Measurements from ENCODE around the gene GHRL.

The GHRL gene

DNA sequence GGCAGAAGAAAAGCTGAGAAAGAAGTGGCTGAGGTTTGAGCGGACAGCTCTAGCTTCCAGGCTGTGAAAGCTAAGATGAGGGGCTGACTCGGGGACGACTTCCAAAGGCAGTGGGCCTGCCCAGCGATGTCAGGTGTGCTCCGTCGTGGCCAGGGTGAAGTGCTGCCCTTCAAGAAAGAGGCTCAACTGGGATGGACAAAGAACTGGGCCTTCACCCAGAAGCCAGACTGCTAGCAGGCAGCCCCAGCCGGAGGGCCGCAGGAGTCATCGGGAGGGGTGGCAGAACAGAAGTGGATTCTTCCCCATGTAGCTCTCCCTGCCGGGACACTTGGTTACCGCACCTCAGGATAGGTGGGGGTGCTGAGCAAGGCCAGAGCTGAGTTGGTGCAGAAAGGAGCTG lies 41.3 kb upstream of the GHRL start:
- DNase-seq (ENCODE audit: low read depth), result no peak

DNA sequence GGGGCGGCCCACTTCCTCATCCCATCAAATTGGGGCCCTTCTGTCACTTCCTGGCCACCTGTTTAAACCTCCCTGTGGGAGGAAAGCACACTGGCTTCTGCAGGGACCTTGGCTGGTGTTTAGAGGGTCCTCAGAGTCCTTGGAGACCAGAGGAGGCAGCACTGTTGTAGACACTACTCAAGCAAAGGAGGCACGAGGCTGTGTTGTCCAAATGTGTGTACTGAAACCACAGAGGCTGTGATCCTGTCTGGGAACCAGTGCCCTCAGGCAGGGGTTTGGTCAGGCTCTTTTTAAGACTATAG lies 40.6 kb upstream of the GHRL start:
- no peak overlapping the region for H3K4me3 ChIP-seq (ENCODE audit: control insufficient read depth, low read depth, low read length)
- TF ChIP-seq, protein P1, sequence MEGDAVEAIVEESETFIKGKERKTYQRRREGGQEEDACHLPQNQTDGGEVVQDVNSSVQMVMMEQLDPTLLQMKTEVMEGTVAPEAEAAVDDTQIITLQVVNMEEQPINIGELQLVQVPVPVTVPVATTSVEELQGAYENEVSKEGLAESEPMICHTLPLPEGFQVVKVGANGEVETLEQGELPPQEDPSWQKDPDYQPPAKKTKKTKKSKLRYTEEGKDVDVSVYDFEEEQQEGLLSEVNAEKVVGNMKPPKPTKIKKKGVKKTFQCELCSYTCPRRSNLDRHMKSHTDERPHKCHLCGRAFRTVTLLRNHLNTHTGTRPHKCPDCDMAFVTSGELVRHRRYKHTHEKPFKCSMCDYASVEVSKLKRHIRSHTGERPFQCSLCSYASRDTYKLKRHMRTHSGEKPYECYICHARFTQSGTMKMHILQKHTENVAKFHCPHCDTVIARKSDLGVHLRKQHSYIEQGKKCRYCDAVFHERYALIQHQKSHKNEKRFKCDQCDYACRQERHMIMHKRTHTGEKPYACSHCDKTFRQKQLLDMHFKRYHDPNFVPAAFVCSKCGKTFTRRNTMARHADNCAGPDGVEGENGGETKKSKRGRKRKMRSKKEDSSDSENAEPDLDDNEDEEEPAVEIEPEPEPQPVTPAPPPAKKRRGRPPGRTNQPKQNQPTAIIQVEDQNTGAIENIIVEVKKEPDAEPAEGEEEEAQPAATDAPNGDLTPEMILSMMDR (IDR thresholded peaks at IDR 0.05; ENCODE audit: control insufficient read depth, insufficient read depth, low read depth, low read length, missing control alignments), result no peak
- DNase-seq (ENCODE audit: low read depth), result no peak

More for the DNA sequence above, 41.3 kb upstream of the GHRL start:
- no peak overlapping the region for H3K4me3 ChIP-seq (ENCODE audit: control insufficient read depth, low read depth, low read length)
- TF ChIP-seq, protein P1 (IDR thresholded peaks at IDR 0.05; ENCODE audit: control insufficient read depth, insufficient read depth, low read depth, low read length, missing control alignments), result no peak

DNA sequence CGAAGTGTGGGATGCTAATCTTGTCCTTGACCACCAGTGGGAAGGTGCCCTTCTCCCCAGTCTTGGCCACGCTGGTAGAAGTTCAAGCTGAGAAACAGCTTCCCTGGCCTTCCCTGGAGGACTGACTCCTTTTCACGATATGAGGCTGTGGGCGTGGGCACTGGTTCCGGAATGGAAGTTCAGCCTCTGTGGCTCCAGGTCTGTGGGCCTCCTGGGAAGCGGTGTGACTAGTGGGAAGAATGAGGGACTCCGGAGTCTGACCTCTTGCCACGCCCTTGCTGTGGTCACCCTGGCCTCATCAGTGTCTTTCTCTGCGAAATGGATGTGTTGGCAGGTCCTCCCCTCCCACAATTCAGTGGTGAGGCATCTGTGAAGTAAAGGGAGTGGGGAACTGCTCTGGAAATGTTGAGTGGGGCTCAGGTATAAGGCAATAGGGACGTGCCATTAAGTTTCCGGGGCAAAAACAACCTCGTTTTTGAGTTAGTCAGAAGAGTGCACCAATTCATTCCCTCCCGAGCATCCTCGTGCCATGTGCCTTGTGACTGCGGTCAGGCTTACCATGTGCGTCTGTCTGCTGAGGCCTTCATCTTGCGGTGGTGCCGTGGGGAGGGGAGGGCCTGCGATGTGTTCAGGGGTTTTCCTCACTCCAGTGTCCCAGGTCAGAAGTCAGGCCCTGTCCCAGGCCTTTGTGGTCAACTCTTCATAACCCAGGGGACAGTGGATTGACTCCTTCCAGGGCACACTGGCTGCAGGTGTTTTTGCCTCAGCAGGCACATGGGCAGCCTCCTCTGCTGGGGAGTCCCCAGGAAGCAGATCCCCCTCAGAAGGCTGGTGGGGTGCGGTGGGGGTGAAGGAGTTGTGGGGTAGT lies 40.0 kb upstream of the GHRL start:
- H3K4me3 ChIP-seq (ENCODE audit: control insufficient read depth, low read depth, low read length), result no peak overlapping the region
- TF ChIP-seq, protein P1 (IDR thresholded peaks at IDR 0.05; ENCODE audit: control insufficient read depth, insufficient read depth, low read depth, low read length, missing control alignments), result no peak
- DNase-seq (ENCODE audit: low read depth), result no peak

DNA sequence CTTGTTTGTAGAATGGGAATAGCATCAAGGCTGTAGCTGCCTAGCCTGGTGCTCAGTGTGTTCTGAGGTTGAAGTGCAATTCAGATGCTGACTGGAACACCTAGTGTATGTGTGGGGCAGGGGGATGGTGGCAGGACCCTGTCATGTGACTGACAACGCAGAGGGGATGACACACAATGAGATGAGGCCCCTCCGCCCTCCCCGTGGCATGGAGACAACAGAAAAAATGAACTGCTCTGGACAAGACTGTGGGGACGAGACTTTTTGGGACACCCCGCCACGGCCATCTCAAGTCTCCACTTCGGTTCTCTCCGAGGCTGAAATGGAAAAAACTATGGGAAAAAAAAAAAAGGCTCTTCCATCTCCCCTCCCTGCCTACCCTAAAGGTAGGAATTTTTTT lies 38.6 kb upstream of the GHRL start:
- TF ChIP-seq, protein P1 (IDR thresholded peaks at IDR 0.05; ENCODE audit: control insufficient read depth, insufficient read depth, low read depth, low read length, missing control alignments), result no peak
- H3K4me3 ChIP-seq (ENCODE audit: control insufficient read depth, low read depth, low read length), result no peak overlapping the region
- no peak for DNase-seq (ENCODE audit: low read depth)

DNA sequence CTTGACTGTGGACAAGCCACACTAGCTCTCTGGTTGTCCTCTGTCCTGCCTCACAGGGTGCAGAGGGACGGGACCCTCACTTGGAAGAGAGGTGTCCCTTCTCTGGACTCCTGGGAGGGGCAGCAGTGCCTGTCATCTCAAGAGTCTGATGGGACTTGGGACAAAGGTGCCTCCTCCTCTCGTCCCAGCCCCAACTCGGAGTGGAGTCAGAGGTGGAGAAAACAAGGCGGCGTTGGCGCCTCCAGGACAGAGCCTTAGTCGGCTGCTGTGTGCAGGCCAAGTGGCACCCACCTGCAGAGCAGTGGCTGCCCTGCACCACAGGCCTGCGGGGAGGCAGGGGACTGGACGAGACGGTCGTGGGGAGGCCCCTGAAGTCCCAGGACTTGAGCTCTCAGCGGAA lies 37.6 kb upstream of the GHRL start:
- DNase-seq (ENCODE audit: low read depth), result no peak
- H3K4me3 ChIP-seq (ENCODE audit: control insufficient read depth, low read depth, low read length), result no peak overlapping the region
- TF ChIP-seq, protein P1 (IDR thresholded peaks at IDR 0.05; ENCODE audit: control insufficient read depth, insufficient read depth, low read depth, low read length, missing control alignments), result no peak

DNA sequence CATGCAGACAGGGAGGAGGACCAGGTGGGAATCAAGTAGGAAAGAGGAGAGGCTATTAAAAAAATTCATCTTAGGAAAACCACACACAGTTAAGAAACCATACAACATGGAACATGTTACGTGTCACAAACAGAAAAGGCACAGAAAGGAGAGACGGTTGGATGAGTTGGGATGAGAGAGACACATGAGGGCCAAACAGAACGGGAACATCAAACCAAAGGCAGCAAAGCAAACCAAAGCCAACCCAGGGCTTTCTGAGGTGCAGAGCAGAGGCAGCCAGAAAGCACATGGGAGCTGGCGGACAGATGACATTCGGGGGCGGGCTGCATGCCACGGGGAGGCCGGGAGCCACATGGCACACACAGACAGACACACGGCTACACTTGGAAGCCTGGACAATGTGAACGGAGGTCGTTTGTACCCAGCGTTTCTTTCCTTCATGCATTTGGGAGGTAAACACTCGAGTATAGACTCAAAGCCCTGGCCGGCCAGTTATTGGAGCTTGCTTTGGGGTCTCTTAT lies 36.8 kb upstream of the GHRL start:
- DNase-seq (ENCODE audit: low read depth), result no peak
- H3K4me3 ChIP-seq (ENCODE audit: control insufficient read depth, low read depth, low read length), result no peak overlapping the region
- TF ChIP-seq, protein P1 (IDR thresholded peaks at IDR 0.05; ENCODE audit: control insufficient read depth, insufficient read depth, low read depth, low read length, missing control alignments), result no peak

Measured in AG09309 (cell line).